ENCODE measurements around the gene UBE2D3.

- TF ChIP-seq CTCF (IDR thresholded peaks at IDR 0.05), result no peak
- TF ChIP-seq POLR2A (IDR thresholded peaks at IDR 0.05), result no peak
- TF ChIP-seq POLR2AphosphoS5 (IDR thresholded peaks at IDR 0.05; ENCODE audit: insufficient read depth in 1 of 2, low read depth in 1 of 2), result no peak
Observed at GRCh38 chr4:102791318-102791835, 36.0 kb downstream of the UBE2D3 start.

Data from vagina (tissue), 2 donors.